Measurements from ENCODE around the gene PPIG. TPM values are rescaled to one million over a fixed set of nuclear protein-coding genes. Genes with fewer than 3 reads are reported as not detected.
A peak's percentile ranks its signal among the peaks of the same experiment; 100 is the strongest.
"Not testable (repeated sequence)": the region's sequence is repeated elsewhere in the genome, so short reads cannot be mapped to it uniquely, and the experiment has no call there.

PPIG gene
- 39.5 and 57.5 TPM in 2 replicates for total RNA-seq (2014; rRNA removed; shearing (Covaris generic))

GRCh38 chr2:169584005-169584877, at the start of gene PPIG:
PPIG (plus strand) TSS chr2:169584351; CDS start chr2:169604042, 19,691 bp downstream.
- DNase-seq (ENCODE audit: low spot score) = peak; percentile 94
- in situ Hi-C loops (cut with HindIII; ENCODE audit: low sequenced_read_pairs) = no loop called here

GRCh38 chr2:169539460-169539859, 44.7 kb upstream of the PPIG start:
- DNase-seq (ENCODE audit: low spot score); in situ Hi-C loops (cut with HindIII; ENCODE audit: low sequenced_read_pairs): not testable (repeated sequence)

DNA sequence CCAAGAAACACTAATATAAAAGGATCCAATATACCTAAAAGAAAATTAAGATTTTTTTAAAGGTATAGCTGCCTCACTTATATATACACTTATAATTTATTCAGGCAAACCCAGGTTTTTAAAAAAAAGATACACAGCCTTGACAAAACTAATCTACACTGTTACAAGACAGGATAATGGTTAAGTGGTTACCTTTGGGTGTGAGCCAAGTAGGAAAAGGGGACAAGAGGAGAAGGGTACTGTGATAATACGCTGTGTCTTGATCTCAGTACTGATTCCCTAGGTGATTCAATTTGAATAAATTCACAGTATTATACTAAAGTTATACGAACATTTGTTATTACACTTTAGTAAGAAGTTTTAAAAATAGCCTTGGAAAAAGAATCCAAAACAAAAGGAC, 44.0 kb upstream of the PPIG start:
- DNase-seq (ENCODE audit: low spot score) = no peak
- in situ Hi-C loops (cut with HindIII; ENCODE audit: low sequenced_read_pairs) = no loop called here

GRCh38 chr2:169542433-169542832, 41.7 kb upstream of the PPIG start:
- no peak for DNase-seq (ENCODE audit: low spot score)
- in situ Hi-C loops (cut with HindIII; ENCODE audit: low sequenced_read_pairs) = no loop called here

- DNase-seq (ENCODE audit: low spot score) = no peak
- in situ Hi-C loops (cut with HindIII; ENCODE audit: low sequenced_read_pairs) = no loop called here
These were observed 37.4 kb upstream of the PPIG start for GRCh38 chr2:169546756-169547155.

DNA sequence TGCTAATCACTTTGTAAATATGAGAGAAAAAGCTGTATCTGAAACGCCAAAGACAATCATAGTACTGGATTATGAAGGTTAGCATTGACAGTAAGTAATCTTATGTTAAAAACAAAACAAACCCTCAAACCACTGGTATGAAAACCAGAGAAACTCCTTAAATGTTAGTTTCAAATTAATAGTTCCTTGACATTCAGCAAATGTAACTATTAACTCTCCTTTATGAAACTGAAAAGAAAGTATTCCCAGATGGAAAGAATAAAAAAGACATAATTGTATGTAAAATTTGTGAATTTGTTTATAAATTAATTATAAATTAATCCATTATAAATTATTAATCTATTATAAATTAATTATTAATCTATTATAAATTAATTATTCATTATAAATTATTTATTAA, 22.8 kb upstream of the PPIG start:
- DNase-seq (ENCODE audit: low spot score) = no peak
- in situ Hi-C loops (cut with HindIII; ENCODE audit: low sequenced_read_pairs) = no loop called here

- in situ Hi-C loops (cut with HindIII; ENCODE audit: low sequenced_read_pairs); DNase-seq (ENCODE audit: low spot score): not testable (repeated sequence)
These were observed 22.1 kb upstream of the PPIG start for GRCh38 chr2:169562084-169562483.

DNA sequence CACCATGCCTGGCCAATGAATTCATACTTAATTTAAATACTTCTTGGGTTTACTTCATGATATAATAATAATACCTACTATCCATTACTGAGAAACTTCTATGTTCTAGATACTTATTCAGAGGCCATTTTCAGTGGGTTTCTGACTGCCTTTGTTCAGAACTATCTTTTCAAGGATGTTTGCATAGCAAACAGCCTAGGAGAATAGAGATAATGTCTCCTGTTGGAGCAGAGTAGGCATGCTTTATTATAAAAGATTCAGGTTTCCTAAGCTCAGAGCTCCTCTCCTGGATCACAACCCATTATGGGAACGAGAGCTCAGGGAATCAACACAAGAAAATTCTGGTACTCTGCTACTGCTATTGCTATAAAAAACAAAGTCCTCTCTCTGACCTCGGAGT, 21.6 kb upstream of the PPIG start:
- in situ Hi-C loops (cut with HindIII; ENCODE audit: low sequenced_read_pairs) = no loop called here
- no peak for DNase-seq (ENCODE audit: low spot score)

DNA sequence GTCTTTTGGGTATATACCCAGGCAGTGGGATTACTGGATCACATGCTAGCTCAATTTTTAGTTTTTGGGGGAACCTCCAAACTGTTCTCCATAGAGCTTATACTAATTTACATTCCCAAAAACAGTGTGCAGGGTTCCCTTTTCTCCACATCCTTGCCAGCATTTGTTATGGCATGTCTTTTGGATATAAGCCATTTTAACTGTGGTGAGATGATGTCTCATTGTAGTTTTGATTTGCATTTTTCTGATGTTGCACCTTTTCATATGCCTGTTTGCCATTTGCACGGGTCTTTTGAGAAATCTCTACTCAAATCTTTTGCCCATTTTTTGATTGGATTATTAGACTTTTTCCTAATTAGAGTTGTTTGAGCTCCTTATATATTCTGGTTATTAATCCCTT, 18.5 kb upstream of the PPIG start:
- in situ Hi-C loops (cut with HindIII; ENCODE audit: low sequenced_read_pairs) = no loop called here
- no peak for DNase-seq (ENCODE audit: low spot score)

DNA sequence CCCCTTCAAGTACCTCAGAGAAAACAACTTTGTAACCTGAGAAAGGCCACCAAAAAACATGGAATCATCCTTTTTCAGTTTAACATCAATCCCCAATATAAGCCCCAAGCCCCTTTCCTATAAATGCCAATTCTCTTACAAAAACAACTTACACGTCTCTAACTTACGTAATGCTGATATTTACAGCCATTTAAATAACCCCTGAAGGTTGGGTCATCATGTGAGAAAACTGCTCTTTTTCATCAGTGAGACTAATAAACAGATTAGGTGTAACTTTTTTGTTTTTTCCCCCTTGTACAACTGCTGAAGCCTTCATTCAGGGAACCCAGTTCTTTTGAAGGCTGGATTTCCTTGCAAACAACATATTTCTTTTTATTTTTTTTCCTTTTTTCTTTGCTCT, 14.2 kb upstream of the PPIG start:
- no peak for DNase-seq (ENCODE audit: low spot score)
- in situ Hi-C loops (cut with HindIII; ENCODE audit: low sequenced_read_pairs) = no loop called here

DNA sequence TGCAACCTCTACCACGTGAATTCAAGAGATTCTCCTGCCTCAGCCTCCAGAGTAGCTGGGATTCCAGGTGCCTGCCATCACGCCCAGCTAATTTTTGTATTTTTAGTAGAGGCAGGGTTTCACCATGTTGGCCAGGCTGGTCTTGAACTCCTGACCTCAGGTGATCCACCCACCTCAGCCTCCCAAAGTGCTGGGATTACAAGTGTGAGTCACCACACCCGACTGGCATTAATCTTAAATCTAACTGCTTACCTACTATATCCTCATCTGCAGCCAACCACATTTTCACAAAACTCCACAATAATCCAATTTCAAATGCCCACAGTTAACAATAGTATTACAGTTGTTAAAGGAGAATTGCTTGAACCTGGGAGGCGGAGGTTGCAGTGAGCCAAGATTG, 13.4 kb upstream of the PPIG start:
- in situ Hi-C loops (cut with HindIII; ENCODE audit: low sequenced_read_pairs); DNase-seq (ENCODE audit: low spot score): not testable (repeated sequence)

DNA sequence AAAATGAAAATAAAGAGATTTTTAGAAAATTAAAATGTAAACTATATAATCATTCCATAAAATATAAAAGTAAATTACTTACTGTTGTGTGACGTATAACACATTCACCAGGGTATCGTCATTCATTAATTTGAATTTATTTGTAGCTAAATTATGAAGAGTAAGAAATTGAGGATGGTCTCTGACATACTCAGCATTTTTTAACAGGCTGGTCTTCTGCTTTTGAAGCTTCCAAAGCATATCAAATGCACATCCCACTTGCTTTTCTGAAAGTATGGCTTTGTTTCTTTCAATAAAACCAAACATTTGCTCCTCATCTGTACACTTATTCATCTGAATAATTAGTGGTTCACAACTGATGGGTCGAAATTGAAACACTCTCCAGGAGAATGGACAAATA, 12.6 kb upstream of the PPIG start:
- in situ Hi-C loops (cut with HindIII; ENCODE audit: low sequenced_read_pairs) = no loop called here
- no peak for DNase-seq (ENCODE audit: low spot score)

DNA sequence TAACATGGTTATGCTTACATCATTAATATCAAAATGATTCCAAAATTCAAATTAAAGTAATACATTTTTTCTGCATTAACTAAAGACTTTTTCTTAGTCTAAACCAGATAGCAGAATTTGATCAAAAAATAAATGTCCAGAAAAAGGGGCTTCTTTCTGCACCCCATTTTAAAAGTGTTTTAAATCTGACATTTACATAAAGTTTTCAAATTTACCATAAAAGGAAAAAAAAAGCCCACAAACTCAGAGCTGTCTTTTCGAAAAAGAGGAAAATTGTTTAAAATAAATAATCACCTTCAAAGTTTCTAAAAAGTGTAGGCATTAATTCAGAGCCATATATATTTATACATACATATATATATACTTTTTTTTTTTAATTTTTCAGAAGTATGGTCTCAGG, 12.0 kb upstream of the PPIG start:
- no peak for DNase-seq (ENCODE audit: low spot score)
- in situ Hi-C loops (cut with HindIII; ENCODE audit: low sequenced_read_pairs) = no loop called here

- no peak for DNase-seq (ENCODE audit: low spot score)
- in situ Hi-C loops (cut with HindIII; ENCODE audit: low sequenced_read_pairs) = no loop called here
These were observed 11.4 kb upstream of the PPIG start for GRCh38 chr2:169572821-169573159.

GRCh38 chr2:169573160-169573973, 10.8 kb upstream of the PPIG start, which contains the start of gene FASTKD1:
FASTKD1 (minus strand) TSS chr2:169573865; CDS start chr2:169572029, 1,836 bp downstream.
- DNase-seq (ENCODE audit: low spot score) = peak; percentile 95
- in situ Hi-C loops (cut with HindIII; ENCODE audit: low sequenced_read_pairs) = no loop called here

- DNase-seq (ENCODE audit: low spot score) = no peak
- in situ Hi-C loops (cut with HindIII; ENCODE audit: low sequenced_read_pairs) = no loop called here
These were observed 10.2 kb upstream of the PPIG start for GRCh38 chr2:169573974-169574299.

DNA sequence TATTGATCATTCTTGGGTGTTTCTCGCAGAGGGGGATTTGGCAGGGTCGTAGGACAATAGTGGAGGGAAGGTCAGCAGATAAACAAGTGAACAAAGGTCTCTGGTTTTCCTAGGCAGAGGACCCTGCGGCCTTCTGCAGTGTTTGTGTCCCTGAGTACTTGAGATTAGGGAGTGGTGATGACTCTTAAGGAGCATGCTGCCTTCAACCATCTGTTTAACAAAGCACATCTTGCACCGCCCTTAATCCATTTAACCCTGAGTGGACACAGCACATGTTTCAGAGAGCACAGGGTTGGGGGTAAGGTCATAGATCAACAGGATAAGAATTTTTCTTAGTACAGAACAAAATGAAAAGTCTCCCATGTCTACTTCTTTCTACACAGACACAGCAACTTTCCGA, 9.6 kb upstream of the PPIG start:
- DNase-seq (ENCODE audit: low spot score); in situ Hi-C loops (cut with HindIII; ENCODE audit: low sequenced_read_pairs): not testable (repeated sequence)

GRCh38 chr2:169575264-169575663, 8.9 kb upstream of the PPIG start:
- DNase-seq (ENCODE audit: low spot score); in situ Hi-C loops (cut with HindIII; ENCODE audit: low sequenced_read_pairs): not testable (repeated sequence)

DNA sequence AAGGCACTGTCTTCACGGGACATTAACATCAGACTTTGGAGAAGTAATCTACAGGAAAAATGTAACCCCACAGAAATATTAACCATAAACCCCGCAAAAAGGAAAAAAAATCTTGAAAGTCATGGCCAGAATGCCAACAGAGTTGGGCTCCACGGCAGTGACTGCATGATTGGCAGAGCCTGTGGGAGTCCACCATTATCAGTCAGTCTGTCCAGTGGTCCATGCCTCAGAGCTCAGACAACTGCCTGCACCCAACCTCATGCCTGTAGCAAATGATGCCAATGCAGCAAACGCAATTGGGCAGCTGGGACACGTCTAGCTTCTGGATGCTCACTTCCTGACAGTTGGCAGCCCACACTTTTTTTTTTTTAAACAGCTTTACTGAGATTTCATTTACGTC, 5.1 kb upstream of the PPIG start:
- DNase-seq (ENCODE audit: low spot score) = no peak
- in situ Hi-C loops (cut with HindIII; ENCODE audit: low sequenced_read_pairs) = no loop called here

DNA sequence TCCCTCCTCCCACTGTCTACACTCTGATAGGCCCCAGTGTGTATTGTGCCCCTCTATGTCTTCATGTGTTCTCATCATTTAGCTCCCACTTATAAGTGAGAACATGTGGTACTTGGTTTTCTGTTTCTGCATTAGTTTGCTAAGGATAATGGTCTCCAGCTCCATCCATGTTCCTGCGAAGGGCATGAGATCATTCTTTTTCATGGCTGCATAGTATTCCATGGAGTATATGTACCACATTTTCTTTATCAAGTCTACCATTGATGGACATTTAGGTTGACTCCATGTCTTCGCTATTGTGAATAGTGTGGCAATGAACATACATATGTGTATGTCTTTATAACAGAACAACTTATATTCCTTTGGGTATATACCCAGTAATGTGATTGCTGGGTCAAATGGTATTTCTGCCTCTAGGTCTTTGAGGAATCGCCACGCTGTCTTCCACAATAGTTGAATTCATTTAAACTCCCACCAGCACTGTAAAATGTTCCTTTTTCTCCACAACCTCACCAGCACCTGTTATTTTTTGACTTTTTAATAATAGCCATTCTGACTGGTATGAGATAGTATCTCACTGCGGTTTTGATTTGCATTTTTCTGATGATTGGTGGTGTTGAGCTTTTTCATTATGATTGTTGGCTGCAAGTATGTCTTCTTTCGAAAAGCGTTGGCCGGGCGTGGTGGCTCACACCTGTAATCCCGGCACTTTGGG, 1.4 kb upstream of the PPIG start:
- DNase-seq (ENCODE audit: low spot score); in situ Hi-C loops (cut with HindIII; ENCODE audit: low sequenced_read_pairs): not testable (repeated sequence)

Data from G401 (cell line).